GM23338 (cell line): ENCODE measurements around the gene MPPED1. TPM values are rescaled to one million over a fixed set of nuclear protein-coding genes. Genes with fewer than 3 reads are reported as not detected.

Experiments
- ATAC-seq: fragments of 200-7000 bp; cut with Tn5 transposase; 3 replicates; pipeline ENCODE4 v1.9.1; 2020
- DNase-seq: peaks from one replicate; pipeline ENCODE4 v3.0.0-alpha.2; 2015; ENCODE audit warnings: low spot score
- H2AFZ ChIP-seq: fragments of 200-600 bp; sonication (generic); 2 replicates; pipeline ENCODE4 v1.8.0; 2016; ENCODE audit warnings: antibody characterized with exemption, mild to moderate bottlenecking, moderate library complexity
- H3F3A ChIP-seq: fragments of 200-600 bp; sonication (generic); replicated peaks from 2 replicates; pipeline ENCODE4 v1.8.0; 2017; ENCODE audit warnings: antibody characterized with exemption, mixed run types, low read depth
- H3K27ac ChIP-seq: fragments of 200-600 bp; sonication (generic); 2 replicates; pipeline ENCODE4 v1.6.1; 2016; ENCODE audit warnings: low read depth
- H3K27me3 ChIP-seq: fragments of 200-600 bp; sonication (generic); 2 replicates; pipeline ENCODE4 v1.8.0; 2016; ENCODE audit warnings: mild to moderate bottlenecking, mixed run types, moderate library complexity; ENCODE audit not compliant: insufficient read depth
- H3K36me3 ChIP-seq: fragments of 200-600 bp; sonication (generic); 2 replicates; pipeline ENCODE4 v1.8.0; 2016; ENCODE audit warnings: mild to moderate bottlenecking; ENCODE audit not compliant: insufficient read depth
- H3K4me1 ChIP-seq: fragments of 200-600 bp; sonication (generic); 2 replicates; pipeline ENCODE4 v1.8.0; 2016; ENCODE audit warnings: mild to moderate bottlenecking, moderate library complexity; ENCODE audit not compliant: insufficient read depth
- H3K4me2 ChIP-seq: fragments of 200-600 bp; sonication (generic); 2 replicates; pipeline ENCODE4 v1.7.1; 2017; ENCODE audit warnings: mixed run types
- H3K4me3 ChIP-seq: fragments of 200-600 bp; sonication (generic); 2 replicates; pipeline ENCODE4 v1.6.1; 2016; ENCODE audit warnings: mixed run types
- H3K79me2 ChIP-seq: fragments of 200-600 bp; sonication (generic); replicated peaks from 2 replicates; pipeline ENCODE4 v1.8.0; 2017; ENCODE audit warnings: mild to moderate bottlenecking; ENCODE audit not compliant: insufficient read depth
- H3K9me2 ChIP-seq: fragments of 200-600 bp; sonication (generic); 2 replicates; pipeline ENCODE4 v1.8.0; 2017; ENCODE audit not compliant: insufficient read depth
- H4K20me1 ChIP-seq: fragments of 200-600 bp; sonication (generic); replicated peaks from 2 replicates; pipeline ENCODE4 v1.8.0; 2017; ENCODE audit warnings: mild to moderate bottlenecking; ENCODE audit not compliant: insufficient read depth
- H3K27ac Mint-ChIP-seq: 2 replicates; pipeline ENCODE4 v1.8.0; 2020; ENCODE audit warnings: inconsistent platforms, mild to moderate bottlenecking, moderate library complexity, mixed read lengths
- H3K27me3 Mint-ChIP-seq: 3 replicates; pipeline ENCODE4 v1.8.0; 2022; ENCODE audit warnings: low read depth, mild to moderate bottlenecking, moderate library complexity, mixed read lengths, inconsistent platforms; ENCODE audit not compliant: insufficient read depth, poor library complexity
- H3K36me3 Mint-ChIP-seq: 3 replicates; pipeline ENCODE4 v1.8.0; 2021; ENCODE audit warnings: low read depth, mild to moderate bottlenecking, inconsistent platforms, moderate library complexity, mixed read lengths
- H3K4me1 Mint-ChIP-seq: 3 replicates; pipeline ENCODE4 v1.8.0; 2020; ENCODE audit warnings: mild to moderate bottlenecking, inconsistent platforms, mixed read lengths
- H3K4me3 Mint-ChIP-seq: 3 replicates; pipeline ENCODE4 v1.8.0; 2021; ENCODE audit warnings: moderate library complexity, mild to moderate bottlenecking, inconsistent platforms, mixed read lengths
- H3K9me3 Mint-ChIP-seq: 3 replicates; pipeline ENCODE4 v1.8.0; 2020; ENCODE audit warnings: moderate library complexity, mild to moderate bottlenecking, inconsistent platforms, mixed read lengths
- CREB1 ChIP-seq: fragments of 250-450 bp; sonication (Bioruptor Pico); IDR thresholded peaks from 2 replicates; pipeline ENCODE4 v1.5.0; 2020; ENCODE audit warnings: low read depth, mild to moderate bottlenecking, moderate library complexity
- EZH2 ChIP-seq: fragments of 200-600 bp; sonication (generic); IDR thresholded peaks from one replicate; pipeline ENCODE4 v1.8.0; 2017; ENCODE audit warnings: antibody characterized with exemption, mild to moderate bottlenecking, low read depth; ENCODE audit not compliant: unreplicated experiment
- EZH2phosphoT487 ChIP-seq: fragments of 200-600 bp; sonication (generic); IDR thresholded peaks from one replicate; pipeline ENCODE4 v1.8.1; 2018; ENCODE audit warnings: antibody characterized with exemption; ENCODE audit not compliant: unreplicated experiment
- NANOG ChIP-seq: IDR thresholded peaks from 2 replicates; pipeline ENCODE4 v1.6.1; 2016; ENCODE audit warnings: antibody characterized with exemption, borderline replicate concordance
- POLR2AphosphoS5 ChIP-seq: IDR thresholded peaks from 2 replicates; pipeline ENCODE4 v1.6.1; 2016; ENCODE audit warnings: antibody characterized with exemption, low read depth
- STAT1 ChIP-seq: IDR thresholded peaks from one replicate; pipeline ENCODE4 v1.6.1; 2016; ENCODE audit warnings: antibody characterized with exemption; ENCODE audit not compliant: unreplicated experiment
- ZNF114 ChIP-seq: fragments of 250-450 bp; sonication (Bioruptor Pico); IDR thresholded peaks from 2 replicates; pipeline ENCODE4 v1.5.0; 2020; ENCODE audit warnings: mild to moderate bottlenecking, moderate library complexity
- ZNF331 ChIP-seq: fragments of 250-450 bp; sonication (Bioruptor Pico); IDR thresholded peaks from 2 replicates; pipeline ENCODE4 v1.5.0; 2020; ENCODE audit warnings: low read depth, mild to moderate bottlenecking, moderate library complexity
- polyA plus RNA-seq: library from polyadenylated mRNA; unstranded; fragments of >200 nt; fragmentation: Nextera tagmentation; extraction: Ambion mirVana; gene quantifications from 2 replicates; pipeline ENCODE4 v1.2.1, GENCODE V29; 2016
- total RNA-seq: library from RNA; depleted of rRNA; stranded (reverse); fragments of >200 nt; shearing (Covaris generic); gene quantifications from 2 replicates; pipeline ENCODE4 v1.2.3, GENCODE V29; 2014
- TF ChIP-seq, protein P1 (sequence below): fragments of 250-450 bp; sonication (Bioruptor Pico); IDR thresholded peaks from 2 replicates; pipeline ENCODE4 v1.5.0; 2020; ENCODE audit warnings: mild to moderate bottlenecking, moderate library complexity
- TF ChIP-seq, protein P2 (sequence below), 2 experiments: fragments of 200-600 bp in 1 of 2; sonication (generic) in 1 of 2; conservative IDR thresholded peaks; 2 replicates each; pipeline versions ENCODE4 v1.5.1 to v1.6.1; 2016 to 2017; ENCODE audit warnings: antibody characterized with exemption in 2 of 2, low read depth in 2 of 2, mild to moderate bottlenecking in 2 of 2, moderate library complexity in 1 of 2
- TF ChIP-seq, protein P3 (sequence below): IDR thresholded peaks from 2 replicates; pipeline ENCODE4 v1.6.1; 2016; ENCODE audit warnings: antibody characterized with exemption

The MPPED1 gene
- total and polyA plus RNA-seq, 2 experiments from 2014 or later, result 0.56 TPM; not detected in 1

DNA sequence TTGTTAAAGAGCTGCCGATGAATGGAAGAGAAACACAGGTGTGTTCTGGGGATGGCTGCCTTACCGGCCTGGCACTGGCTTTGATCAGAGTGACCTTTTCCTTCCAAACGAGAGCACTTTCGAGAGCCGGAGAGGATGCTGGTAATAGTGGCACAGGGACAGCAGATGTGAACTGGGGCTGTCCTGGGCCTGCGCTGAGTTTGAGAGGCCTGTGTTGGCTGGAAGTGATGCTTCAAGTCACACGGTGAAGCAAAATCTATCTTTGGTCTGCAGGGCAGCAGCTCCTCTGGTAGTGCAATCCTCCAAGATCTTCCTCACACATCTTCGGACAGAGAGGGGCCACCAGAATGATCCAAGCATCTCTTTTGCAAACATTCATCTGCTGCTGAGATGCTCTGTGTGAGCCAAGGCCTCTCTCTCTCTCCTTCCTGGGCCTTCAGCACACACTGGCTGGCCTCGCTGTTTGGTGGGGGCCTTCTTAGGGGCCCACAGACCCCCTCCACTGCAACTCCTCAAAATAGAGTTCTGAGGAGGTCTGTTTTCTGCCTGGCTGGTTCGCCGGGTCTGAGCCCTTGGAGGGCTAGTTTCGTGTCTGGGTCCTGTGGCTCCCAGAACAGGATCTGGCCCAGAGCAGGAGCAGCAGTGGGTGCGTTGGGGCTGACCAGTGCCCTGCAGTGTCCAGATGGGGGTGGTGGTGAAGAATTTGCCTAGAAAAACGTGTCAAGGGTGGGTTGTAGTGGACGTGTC lies 6.4 kb downstream of the MPPED1 start (continued):
- TF ChIP-seq, protein P1, sequence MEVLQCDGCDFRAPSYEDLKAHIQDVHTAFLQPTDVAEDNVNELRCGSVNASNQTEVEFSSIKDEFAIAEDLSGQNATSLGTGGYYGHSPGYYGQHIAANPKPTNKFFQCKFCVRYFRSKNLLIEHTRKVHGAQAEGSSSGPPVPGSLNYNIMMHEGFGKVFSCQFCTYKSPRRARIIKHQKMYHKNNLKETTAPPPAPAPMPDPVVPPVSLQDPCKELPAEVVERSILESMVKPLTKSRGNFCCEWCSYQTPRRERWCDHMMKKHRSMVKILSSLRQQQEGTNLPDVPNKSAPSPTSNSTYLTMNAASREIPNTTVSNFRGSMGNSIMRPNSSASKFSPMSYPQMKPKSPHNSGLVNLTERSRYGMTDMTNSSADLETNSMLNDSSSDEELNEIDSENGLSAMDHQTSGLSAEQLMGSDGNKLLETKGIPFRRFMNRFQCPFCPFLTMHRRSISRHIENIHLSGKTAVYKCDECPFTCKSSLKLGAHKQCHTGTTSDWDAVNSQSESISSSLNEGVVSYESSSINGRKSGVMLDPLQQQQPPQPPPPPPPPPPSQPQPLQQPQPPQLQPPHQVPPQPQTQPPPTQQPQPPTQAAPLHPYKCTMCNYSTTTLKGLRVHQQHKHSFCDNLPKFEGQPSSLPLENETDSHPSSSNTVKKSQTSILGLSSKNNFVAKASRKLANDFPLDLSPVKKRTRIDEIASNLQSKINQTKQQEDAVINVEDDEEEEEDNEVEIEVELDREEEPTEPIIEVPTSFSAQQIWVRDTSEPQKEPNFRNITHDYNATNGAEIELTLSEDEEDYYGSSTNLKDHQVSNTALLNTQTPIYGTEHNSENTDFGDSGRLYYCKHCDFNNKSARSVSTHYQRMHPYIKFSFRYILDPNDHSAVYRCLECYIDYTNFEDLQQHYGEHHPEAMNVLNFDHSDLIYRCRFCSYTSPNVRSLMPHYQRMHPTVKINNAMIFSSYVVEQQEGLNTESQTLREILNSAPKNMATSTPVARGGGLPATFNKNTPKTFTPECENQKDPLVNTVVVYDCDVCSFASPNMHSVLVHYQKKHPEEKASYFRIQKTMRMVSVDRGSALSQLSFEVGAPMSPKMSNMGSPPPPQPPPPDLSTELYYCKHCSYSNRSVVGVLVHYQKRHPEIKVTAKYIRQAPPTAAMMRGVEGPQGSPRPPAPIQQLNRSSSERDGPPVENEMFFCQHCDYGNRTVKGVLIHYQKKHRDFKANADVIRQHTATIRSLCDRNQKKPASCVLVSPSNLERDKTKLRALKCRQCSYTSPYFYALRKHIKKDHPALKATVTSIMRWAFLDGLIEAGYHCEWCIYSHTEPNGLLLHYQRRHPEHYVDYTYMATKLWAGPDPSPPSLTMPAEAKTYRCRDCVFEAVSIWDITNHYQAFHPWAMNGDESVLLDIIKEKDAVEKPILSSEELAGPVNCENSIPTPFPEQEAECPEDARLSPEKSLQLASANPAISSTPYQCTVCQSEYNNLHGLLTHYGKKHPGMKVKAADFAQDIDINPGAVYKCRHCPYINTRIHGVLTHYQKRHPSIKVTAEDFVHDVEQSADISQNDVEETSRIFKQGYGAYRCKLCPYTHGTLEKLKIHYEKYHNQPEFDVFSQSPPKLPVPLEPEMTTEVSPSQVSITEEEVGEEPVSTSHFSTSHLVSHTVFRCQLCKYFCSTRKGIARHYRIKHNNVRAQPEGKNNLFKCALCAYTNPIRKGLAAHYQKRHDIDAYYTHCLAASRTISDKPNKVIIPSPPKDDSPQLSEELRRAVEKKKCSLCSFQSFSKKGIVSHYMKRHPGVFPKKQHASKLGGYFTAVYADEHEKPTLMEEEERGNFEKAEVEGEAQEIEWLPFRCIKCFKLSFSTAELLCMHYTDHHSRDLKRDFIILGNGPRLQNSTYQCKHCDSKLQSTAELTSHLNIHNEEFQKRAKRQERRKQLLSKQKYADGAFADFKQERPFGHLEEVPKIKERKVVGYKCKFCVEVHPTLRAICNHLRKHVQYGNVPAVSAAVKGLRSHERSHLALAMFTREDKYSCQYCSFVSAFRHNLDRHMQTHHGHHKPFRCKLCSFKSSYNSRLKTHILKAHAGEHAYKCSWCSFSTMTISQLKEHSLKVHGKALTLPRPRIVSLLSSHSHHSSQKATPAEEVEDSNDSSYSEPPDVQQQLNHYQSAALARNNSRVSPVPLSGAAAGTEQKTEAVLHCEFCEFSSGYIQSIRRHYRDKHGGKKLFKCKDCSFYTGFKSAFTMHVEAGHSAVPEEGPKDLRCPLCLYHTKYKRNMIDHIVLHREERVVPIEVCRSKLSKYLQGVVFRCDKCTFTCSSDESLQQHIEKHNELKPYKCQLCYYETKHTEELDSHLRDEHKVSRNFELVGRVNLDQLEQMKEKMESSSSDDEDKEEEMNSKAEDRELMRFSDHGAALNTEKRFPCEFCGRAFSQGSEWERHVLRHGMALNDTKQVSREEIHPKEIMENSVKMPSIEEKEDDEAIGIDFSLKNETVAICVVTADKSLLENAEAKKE (CRISPR knock-in tag), result no peak
- TF ChIP-seq ZNF331 (CRISPR knock-in tag), result no peak

DNA sequence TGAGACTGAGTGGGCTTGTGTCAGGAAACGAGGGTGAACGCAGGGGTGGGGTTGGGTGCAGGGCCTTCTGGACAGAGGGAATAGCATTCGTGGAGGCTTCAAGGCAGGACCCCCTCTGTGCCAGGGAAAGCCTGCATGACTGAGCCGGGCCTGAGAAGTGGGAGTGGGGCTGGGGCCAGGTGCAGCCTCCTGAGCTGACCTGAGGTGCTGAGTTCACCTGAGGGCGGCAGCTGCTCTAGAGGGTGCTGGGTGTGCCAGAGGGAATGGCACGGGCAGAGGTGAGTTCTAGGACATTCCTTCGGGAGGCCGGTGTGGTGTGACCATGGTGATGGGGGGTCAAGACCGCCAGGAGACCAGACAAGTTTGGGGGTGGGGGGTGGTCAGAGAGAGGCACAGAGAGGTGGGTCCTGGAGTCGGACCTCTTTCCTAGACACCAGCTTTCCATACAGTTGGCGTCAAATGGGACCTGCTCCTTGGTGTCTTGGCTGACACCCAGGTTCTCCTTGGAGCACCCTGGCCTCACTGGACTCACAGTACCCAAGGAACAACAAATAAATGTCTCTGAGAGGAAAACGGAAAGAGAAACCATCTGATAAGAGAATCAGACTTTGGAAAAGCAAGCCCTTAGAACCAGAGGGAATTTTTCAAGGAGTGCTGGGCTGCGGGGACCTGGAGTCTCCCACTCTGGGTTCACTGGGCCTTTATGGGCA lies 7.7 kb downstream of the MPPED1 start:
- ATAC-seq, result peak; percentile 58
- no peaks in the 10 kb centered on the region for H4K20me1 ChIP-seq
- no peak for TF ChIP-seq STAT1
- no peak for TF ChIP-seq CREB1 (CRISPR knock-in tag)
- no peak for TF ChIP-seq ZNF114
- TF ChIP-seq, protein P2, sequence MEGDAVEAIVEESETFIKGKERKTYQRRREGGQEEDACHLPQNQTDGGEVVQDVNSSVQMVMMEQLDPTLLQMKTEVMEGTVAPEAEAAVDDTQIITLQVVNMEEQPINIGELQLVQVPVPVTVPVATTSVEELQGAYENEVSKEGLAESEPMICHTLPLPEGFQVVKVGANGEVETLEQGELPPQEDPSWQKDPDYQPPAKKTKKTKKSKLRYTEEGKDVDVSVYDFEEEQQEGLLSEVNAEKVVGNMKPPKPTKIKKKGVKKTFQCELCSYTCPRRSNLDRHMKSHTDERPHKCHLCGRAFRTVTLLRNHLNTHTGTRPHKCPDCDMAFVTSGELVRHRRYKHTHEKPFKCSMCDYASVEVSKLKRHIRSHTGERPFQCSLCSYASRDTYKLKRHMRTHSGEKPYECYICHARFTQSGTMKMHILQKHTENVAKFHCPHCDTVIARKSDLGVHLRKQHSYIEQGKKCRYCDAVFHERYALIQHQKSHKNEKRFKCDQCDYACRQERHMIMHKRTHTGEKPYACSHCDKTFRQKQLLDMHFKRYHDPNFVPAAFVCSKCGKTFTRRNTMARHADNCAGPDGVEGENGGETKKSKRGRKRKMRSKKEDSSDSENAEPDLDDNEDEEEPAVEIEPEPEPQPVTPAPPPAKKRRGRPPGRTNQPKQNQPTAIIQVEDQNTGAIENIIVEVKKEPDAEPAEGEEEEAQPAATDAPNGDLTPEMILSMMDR (conservative IDR thresholded peaks at IDR 0.05; ENCODE audit: low read depth in 2 of 2), result no peak
- no peak for TF ChIP-seq EZH2
- TF ChIP-seq EZH2phosphoT487, result no peak
- TF ChIP-seq, protein P3, sequence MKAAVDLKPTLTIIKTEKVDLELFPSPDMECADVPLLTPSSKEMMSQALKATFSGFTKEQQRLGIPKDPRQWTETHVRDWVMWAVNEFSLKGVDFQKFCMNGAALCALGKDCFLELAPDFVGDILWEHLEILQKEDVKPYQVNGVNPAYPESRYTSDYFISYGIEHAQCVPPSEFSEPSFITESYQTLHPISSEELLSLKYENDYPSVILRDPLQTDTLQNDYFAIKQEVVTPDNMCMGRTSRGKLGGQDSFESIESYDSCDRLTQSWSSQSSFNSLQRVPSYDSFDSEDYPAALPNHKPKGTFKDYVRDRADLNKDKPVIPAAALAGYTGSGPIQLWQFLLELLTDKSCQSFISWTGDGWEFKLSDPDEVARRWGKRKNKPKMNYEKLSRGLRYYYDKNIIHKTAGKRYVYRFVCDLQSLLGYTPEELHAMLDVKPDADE, result no peak
- no peak for TF ChIP-seq NANOG
- TF ChIP-seq POLR2AphosphoS5, result no peak

More for the DNA sequence above, 7.7 kb downstream of the MPPED1 start:
- H3K4me2 ChIP-seq, result no peak overlapping the region
- H3K27ac Mint-ChIP-seq, result no peak overlapping the region
- peaks cover 12% of the 10 kb centered on the region for H3K27me3 Mint-ChIP-seq
- no peaks in the 10 kb centered on the region; the same call in 2 of the 3 replicates for H3K9me3 Mint-ChIP-seq
- H3K4me1 Mint-ChIP-seq, result peaks cover 21% of the 10 kb centered on the region
- no peak overlapping the region for H3K4me3 ChIP-seq
- no peaks in the 10 kb centered on the region for H3K36me3 Mint-ChIP-seq
- no peaks in the 10 kb centered on the region for H3K27me3 ChIP-seq
- no peak overlapping the region for H3K4me3 Mint-ChIP-seq
- no peak for DNase-seq
- no peaks in the 10 kb centered on the region for H3K79me2 ChIP-seq
- no peak overlapping the region for H3K27ac ChIP-seq
- no peak overlapping the region for H2AFZ ChIP-seq
- no peaks in the 10 kb centered on the region for H3K4me1 ChIP-seq
- H3F3A ChIP-seq, result no peaks in the 10 kb centered on the region
- H3K9me2 ChIP-seq, result no peaks in the 10 kb centered on the region
- H3K36me3 ChIP-seq, result no peaks in the 10 kb centered on the region
